ENCODE results near the gene TRIM27.
"Not testable (repeated sequence)": the region's sequence is repeated elsewhere in the genome, so short reads cannot be mapped to it uniquely, and the experiment has no call there.

The TRIM27 gene

DNA sequence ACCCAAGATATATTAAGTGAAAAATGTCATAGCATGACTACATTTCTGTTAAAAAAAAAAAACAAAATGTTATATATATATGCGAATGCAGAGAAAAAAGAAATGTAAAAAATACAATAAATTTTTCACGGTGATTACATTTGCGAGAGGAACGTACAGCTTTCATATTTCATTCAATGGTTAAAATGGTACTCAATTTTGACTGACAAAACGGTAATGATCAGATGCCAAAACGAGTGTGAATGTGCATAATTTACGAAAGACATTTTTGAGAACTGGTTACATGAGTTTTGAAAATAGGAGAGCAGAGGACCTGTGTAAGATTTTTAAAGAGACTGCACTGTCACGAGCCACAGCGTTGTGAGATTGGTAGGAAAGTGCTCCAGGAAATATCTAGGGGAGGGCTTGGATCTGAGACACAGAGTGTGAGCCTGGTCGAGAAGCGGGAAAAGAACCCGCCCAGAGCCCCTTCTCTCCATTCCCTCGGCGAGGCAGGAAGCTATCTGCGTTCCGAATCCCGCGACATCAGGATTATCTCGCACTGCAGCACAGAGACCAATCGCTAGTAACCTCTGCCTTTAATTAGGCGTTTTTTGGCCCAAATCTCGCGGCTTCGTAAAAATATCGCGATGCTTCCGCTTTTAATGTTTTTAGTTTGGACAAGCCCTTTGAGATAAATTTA lies 28.5 kb downstream of the TRIM27 start:
- DNase-seq = peak; percentile 86 to 98

DNA sequence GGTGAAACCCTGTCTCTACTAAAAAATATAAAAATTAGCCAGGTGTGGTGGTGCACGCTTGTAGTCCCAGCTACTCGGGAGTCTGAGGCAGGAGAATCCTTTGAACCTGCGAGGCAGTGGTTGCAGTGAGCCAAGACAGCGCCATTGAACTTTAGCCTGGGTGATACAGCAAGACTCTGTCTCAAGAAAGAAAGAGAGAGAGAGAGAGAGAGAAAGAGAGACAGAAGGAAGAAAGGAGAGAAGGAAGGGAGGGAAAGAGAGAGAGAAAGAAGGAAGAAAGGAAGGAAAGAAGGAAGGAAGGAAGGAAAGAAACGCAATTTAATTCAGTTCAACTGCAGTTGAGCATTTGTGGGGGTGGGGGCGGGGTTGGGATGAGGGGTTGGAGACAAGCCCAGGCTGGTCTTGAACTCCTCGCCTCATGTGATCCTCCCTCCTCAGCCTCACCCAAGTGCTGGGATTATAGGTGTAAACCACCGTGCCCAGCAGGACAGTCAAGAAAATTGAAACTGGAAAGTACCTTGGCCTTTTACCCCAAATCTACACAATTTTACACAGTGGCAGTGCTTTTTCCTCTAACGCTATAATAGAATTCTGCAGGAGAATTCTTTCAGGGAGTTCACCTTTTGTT lies 30.5 kb downstream of the TRIM27 start:
- no peak for DNase-seq

DNA sequence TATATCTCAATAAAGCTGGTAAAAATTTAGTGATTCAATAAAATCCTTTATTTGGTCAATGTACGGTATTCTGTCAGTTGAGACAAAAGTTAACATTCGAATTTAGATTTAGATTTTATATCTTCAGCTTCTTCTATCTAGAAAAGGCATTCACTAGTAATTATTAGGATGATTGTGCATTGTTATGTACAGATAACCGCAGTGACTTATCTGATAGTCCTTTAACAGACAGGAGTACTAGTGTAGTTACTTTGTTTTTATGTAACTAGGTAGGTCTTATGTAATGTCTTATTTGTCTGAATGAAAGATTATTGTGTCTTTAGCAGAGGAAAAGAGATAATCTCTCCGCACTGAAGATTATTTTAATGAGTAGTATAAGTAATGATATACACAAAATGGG lies 31.3 kb downstream of the TRIM27 start:
- no peak for DNase-seq

DNA sequence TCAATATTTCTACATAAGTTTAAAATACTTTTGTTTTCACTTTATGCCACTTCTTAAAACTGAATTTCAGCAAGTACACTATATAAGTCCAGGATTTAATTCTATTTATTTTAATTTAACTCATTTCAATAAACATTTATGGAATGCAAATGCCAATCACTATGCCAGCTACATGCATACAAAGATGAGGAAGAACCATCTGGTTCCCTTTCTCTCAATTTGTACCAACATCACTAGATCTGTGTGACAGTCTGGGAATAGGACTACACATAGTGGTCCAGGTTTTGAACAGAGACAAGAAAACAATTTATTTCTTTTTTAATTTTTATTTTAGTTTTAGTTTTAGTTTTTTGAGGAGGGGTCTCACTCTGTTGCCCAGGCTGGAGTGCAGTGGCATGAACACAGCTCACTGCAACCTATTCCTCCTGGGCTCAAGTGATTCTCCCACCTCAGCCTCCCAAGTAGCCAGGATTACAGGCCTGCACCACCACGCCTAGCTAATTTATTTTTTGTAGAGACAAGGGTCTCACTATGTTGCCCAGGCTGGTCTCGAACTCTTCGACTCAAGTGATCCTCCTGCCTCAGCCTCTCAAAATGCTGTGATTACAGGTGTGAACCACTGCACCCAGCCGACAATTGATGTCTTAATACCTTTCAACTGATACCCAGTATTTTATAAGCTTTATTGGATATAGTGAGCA lies 35.8 kb downstream of the TRIM27 start:
- no peak for DNase-seq

DNA sequence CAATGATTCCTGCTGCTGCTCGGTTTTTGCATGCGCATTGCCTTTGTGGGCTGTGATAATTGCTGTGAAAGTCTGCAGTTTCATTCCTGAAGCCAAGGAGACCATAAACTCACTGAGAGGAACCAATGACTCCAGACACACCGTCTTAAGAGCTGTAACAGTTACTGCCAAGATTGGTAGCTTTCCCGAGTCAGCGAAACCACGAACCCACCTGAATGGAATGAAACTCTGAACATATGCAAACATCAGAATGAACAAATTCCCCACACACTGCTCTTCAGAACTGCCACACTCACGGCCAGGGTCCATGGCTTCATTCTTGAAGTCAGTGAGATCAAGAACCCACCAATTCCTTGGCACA lies 37.7 kb downstream of the TRIM27 start:
- no peak for DNase-seq

DNA sequence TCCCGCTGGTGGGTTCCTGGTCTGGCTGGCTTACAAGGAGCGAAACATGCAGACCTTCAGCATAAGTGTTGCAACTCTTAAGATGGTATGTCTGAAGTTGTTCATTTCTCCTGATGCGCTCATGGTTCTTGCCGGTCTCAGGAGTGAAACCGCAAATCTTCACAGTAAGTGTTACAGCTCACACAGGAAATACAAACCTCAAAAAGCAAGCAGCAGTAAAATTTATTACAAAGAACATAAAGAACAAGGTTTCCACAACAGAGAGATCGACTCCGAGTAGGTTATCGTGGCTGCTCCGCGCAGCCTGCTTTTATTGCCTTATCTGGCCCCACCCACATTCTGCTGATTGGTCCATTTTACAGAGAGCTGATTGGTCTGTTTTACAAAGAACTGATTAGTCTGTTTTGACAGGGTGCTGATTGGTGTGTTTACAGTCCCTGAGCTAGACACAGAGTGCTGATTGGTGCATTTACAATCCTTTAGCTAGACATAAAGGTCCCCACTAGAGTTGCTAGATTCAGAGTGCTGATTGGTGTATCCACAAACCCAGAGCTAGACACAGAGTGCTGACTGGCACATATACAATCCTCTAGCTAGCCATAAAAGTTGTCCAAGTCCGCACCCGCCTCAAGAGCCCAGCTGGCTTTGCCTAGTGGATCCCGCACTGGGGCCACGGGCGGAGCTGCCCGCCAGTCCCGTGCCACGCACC lies 39.2 kb downstream of the TRIM27 start:
- DNase-seq = no peak

DNA sequence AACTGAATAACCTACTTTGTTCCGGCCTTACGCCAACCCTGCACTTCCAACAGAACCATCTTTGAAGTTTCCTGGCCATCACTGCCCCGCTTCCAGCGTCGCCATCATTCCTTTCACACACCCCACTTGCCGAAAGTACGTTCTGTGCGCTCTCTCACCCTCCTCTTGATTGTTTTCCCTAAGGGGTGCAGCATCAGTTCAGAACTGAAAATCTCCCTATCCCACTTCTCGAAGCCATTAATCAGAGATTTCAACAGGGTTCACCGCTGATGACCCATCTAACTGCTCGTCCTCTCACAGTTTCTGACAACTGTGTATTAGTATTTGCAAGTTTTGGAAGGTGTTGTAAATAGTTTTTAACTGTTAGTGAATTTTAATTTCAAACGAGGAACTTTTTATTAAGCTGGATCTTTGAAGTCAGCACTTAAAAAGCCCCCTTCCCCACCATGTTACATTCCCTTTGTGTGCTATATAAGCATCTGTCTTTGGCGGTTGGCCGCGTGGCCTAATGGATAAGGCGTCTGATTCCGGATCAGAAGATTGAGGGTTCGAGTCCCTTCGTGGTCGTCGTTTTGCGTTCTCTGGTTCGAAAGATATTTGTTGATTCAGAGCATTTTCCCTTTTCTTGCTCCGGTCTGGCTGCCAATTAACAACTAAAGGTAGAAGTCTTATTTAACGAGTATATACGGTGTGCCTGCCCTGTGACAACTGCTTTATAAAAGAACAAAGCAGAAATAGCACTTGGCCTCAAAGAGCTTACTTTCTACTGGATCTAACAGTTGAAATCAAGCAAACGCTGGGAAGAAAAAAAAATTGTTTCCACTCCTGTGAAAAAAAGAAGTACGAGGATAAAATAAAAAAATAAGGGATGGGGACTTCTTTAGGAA lies 42.6 kb downstream of the TRIM27 start:
- DNase-seq = peak; percentile 52 to 78

DNA sequence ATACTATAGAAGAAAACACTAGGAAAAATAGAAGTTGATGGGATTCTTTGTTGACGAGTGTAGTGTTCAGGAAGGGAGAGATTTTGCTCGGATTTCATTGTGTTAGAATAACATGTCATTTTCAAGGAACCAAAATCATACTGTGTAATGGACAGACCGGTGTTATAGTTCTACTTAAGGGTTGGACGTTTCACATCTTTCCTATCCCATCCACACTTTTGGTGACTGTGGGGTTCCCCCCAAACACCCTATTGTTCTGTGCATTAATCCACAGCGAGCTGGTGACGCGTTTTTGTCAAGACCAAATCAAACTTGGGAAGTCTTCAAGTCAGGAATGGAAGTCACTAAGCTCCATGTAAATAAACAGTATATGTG lies 43.3 kb downstream of the TRIM27 start:
- no peak for DNase-seq

DNA sequence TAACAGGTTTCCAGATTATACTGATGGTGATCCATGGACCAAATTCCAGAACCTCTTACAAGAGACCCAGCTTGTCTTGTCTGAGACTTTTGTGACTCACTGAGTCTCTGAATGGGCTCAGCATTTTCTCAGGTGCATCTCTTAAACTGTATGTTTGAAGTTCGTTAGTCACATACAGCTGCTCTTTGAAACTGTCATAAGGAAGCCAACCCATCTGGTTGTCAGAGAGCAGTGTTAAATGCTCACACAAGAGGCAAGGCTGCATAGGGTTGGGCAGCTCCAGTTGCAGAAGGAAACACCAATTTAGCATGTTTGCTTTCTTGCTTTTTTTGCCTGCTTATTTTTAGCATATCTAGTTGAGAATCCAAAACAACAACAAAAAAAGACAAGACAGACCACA lies 47.1 kb downstream of the TRIM27 start:
- no peak for DNase-seq

DNA sequence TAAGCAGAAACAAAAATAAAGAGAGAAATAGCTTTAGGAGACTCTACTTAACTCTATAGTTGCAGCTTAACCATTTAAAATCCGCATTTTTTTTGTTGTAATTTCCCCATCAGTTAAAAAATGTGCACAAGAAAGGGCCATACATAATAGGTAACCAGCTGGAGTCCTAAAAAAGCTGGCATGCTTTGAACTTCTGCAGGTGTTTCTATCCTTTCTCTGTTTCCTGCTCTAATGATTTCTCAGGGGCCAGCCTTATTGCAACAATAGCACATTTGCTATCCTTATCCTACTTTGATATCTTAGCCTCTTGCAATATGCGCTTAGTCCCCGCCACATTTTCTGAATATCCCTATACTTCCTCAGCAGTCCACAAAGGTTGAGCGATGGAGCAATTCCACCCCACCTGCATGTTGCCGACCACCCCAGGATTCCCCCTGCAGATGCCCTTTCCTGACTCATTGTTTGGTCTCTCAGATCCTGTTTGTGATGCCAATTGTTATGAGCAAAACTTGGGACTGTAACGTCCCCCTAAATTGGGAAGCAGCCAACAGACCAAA lies 48.5 kb downstream of the TRIM27 start:
- no peak for DNase-seq

DNA sequence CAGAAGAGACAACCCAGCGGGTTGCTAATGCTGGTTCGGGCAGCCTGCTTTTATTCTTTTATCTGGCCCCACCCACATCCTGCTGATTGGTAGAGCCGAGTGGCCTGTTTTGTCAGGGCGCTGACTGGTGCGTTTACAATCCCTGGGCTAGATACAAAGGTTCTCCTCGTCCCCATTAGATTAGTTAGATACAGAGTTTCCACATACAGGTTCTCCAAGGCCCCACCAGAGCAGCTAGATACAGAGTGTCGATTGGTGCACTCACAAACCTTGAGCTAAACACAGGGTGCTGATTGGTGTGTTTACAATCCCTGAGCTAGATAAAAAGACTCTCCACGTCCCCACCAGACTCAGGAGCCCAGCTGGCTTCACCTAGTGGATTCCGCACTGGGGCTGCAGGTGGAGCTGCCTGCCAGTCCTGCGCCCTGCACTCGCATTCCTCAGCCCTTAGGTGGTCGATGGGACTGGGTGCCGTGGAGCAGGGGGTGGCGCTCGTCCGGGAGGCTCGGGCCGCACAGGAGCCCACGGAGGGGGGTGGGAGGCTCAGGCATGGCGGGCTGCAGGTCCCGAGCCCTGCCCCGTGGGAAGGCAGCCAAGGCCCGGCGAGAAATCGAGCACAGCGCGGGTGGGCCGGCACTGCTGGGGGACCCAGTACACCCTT lies 51.5 kb downstream of the TRIM27 start:
- not testable (repeated sequence) for DNase-seq

DNA sequence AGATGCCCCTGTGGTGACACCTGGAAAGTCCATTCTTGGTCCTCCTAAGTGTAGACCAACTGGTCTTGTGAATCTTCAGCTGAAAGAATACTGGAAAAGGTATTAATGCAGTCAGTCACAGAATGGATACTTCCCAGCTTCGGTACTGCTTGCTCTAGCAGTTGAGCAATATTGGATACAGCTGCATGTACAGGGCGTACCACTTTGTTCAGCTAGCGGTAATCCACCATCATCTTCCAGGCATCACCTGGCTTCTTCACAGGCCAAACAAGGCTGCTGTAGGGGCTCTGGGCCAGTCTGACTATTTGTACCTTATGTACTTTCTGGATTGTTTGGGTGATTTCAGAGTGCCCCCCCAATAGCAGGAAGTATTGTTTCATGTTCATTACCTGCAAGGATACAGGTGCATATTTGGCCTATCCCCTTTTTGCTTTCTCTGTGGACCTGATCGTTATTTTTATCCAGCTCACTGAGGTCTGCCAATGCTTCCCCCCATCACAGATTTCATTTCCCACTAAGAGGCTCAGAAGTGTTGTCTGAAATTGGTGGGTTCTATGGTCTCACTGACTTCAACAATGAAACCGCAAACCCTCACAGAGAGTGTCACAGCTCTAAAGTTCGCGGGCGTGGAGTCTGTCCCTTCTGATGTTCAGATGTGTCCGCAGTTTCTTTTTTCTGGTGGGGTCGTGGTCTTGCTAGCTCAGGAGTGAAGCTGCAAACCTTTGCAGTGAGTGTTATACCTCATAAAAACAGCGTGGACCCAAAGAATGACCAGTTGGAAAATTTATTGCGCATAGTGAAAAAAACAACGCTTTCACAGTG lies 52.2 kb downstream of the TRIM27 start:
- no peak for DNase-seq

DNA sequence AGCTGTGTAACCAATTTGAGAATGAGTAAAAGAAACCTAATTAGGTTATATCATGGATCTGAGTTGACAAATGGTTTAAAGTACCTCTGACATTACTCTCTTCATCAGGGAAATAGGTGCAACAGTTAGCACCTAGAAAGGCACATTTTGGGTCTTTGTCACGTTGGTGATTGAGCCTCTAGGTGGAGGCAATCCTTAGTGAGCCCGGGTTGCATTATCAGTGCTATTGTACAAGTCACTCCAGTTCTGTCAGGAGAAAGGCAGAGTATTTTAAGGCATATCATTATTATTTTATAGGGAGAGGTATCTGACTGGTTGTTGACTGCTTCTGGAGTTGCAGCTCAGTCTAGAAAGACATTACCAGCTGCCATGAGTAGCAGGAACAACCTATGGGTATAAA lies 54.9 kb downstream of the TRIM27 start:
- no peak for DNase-seq

DNA sequence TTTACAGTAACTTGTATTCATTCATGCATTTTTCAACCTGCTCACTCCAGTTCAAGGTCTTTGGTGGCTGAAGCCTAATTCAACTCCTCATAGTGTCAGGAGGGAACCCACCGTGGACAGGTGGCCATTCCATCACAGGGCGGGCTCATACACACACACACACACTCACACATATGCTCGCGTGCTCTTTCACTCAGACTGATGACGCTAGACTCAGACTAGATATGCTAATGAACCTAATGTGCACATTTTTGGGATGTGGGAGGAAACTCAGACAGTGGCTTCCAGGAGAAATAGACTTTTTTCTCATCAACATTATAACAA lies 56.7 kb downstream of the TRIM27 start:
- DNase-seq = peak in 1 of 2 experiments; percentile 58

DNA sequence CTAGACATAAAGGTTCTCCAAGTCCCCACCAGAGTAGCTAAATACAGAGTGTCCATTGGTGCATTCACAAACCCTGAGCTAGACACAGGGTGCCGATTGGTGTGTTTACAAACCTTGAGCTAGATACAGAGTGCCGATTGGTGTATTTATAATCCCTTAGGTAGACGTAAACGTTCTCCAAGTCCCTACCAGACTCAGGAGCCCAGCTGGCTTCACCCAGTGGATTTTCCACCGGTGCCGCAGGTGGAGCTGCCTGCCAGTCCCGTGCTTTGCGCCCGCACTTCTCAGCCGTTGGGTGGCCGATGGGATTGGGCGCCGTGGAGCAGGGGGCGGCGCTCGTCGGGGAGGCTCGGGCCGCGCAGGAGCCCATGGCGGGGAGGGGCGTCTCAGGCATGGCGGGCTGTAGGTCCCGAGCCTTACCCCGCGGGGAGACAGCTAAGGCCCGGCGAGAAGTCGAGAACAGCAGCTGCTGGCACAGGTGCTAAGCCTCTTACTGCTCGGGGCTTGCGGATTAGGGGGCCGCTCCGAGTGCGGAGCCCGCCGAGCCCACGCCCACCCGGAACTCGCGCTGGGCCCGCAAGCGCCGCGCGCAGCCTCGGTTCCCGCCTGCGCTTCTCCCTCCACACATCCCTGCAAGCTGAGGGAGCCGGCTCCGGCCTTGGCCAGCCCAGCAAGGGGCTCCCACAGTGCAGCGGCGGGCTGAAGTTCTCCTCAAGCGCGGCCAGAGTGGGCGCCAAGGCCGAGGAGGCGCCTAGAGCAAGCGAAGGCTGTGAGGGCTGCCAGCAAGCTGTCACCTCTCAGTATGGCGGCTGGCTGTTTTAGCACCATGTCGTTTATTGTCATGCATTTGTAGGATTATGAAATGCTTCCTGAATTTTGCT lies 57.3 kb downstream of the TRIM27 start:
- DNase-seq = peak; percentile 84 to 89

DNA sequence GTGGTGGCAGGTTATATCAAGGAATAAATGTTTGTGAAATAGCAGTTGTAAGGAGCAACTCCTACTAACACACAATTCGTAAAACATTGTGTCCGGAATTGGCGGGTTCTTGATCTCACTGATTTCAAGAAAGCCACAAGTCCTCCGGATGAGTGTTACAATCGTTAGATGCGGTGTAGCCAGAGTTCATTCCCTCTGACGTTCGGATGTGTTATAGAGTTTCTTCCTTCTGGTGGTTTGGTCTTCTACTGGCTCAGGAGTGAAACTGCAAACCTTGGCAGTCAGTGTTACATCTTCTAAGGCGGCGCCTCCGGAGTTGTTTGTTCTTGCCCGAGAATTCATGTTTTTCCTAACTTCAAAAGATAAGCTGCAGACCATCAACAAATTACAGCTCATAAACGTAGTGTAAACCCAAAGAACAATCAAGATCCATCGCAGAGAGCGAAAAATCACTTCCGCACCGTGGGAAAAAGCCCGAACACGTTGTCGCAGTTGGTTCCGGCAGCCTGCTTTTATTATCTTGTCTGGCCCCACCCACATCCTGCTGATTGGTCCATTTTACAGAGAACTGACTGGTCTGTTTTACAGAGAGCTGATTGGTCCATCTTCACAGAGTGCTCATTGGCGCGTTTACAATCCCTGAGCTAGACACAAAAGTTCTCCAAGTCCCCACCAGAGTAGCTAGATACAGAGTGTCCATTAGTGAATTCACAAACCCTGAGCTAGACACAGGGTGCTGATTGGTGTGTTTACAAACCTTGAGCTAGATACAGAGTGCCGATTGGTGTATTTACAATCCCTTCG lies 58.2 kb downstream of the TRIM27 start:
- peak; percentile 25 to 61 for DNase-seq

DNA sequence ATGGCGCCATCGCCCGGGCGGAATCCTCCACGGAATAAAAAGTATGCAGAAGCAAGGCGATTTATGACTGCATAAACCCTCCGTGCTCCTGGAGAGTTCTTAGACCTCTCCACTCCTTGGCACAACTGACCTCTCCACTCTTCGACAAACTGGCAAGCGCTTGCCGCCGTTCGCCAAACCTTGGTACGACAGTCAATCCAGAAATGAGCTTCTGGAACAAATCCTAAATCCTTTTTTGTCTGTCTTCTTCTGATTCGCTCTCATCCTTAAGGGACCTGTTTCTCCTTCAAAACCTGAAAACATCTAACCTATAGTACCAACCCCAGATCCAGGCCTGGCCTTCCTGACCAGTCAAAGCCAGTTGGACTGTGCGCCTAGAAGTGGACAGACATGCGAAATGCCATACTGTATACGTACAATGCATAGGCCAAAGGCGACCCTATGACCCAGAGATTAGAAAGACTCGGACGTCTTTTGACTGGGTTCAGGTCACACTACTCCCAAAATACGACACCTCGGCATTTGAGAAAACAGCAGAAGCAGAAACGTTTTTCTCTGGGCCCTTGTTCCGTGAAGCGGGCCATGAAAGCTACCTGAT lies 59.4 kb downstream of the TRIM27 start:
- no peak for DNase-seq

DNA sequence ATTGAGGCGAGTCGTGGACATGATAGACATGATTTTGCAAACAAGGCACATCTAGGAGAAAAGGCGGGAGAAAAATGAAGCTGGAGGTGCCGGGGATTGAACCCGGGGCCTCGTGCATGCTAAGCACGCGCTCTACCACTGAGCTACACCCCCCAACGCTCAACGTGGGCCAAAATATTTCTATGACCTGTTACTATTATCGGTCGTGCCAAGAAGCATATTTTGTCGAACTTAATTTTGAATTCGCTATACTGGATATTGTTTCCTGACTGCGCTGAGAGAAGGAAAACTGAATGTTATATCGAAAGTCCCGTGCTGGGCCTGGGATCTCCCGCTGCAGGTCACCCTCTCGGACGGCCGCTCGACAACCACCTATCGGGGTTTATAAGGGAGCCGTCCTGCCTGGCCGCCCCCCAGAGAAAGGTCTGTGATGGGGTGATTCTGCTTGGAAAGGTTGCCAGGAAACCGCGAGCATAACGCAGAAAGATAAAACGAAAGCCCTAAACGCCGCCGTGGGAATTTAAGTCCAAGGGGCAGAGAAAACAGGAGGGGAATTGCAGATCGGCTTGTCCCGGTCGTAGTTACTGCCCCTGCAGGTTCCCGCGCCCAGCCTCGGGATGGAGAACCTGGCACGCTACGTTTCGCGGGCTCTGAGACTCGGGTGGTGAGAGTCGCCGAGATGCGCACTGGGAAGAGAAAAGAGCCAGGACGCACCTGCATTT lies 60.0 kb downstream of the TRIM27 start:
- DNase-seq = peak; percentile 66 to 82
